GM18508 (cell line): Measurements from ENCODE around the gene TBCD.

Experiments used
- ATAC-seq: cut with Tn5 transposase; IDR thresholded peaks from one replicate; pipeline ENCODE4 v1.9.1; 2021; ENCODE audit warnings: moderate number of reproducible peaks; ENCODE audit not compliant: insufficient read depth, unreplicated experiment

Gene TBCD

GRCh38 chr17:82892899-82893565 lies 141.2 kb downstream of the TBCD start:
- ATAC-seq: no peak

DNA sequence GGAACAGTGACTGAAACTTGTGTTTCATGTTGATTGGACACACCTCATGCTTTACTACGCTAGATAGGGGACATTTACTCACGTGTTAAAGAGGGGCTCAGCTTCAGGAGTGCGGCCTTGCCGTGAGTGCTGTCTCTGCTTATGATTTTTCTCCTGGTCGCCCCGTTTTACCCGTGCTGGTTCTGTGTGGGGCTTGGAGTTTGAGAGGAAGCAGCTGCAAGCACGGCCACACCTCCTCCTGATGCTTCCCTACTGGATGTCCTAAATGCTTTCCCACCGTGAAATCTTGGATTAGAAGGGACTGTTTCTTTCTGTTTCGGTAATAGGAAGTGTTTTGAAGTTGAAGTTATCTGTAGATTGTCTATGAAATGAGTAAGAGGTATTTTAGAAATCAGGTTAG lies 141.9 kb downstream of the TBCD start:
- no peak for ATAC-seq

DNA sequence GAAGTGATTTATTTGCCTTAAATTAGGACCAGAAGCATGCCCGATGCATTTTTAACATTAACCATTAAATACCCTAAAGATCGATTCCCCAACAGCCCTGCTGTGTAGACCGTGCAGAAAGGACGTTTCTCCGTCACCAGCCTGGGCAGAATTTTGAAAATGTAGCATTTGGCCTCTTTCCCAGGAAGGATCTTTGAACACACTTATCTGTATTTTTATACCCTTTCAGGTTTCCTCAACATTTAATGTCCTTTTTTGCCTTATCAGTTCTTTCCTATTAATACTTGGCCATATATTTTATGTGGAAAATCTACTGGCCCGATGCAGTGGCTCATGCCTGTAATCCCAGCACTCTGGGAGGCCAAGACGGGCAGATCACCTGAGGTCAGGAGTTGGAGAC lies 142.5 kb downstream of the TBCD start:
- ATAC-seq: no peak

GRCh38 chr17:82895087-82895486 lies 143.2 kb downstream of the TBCD start:
- no peak for ATAC-seq

GRCh38 chr17:82896071-82897000 lies 144.5 kb downstream of the TBCD start:
- no peak for ATAC-seq

DNA sequence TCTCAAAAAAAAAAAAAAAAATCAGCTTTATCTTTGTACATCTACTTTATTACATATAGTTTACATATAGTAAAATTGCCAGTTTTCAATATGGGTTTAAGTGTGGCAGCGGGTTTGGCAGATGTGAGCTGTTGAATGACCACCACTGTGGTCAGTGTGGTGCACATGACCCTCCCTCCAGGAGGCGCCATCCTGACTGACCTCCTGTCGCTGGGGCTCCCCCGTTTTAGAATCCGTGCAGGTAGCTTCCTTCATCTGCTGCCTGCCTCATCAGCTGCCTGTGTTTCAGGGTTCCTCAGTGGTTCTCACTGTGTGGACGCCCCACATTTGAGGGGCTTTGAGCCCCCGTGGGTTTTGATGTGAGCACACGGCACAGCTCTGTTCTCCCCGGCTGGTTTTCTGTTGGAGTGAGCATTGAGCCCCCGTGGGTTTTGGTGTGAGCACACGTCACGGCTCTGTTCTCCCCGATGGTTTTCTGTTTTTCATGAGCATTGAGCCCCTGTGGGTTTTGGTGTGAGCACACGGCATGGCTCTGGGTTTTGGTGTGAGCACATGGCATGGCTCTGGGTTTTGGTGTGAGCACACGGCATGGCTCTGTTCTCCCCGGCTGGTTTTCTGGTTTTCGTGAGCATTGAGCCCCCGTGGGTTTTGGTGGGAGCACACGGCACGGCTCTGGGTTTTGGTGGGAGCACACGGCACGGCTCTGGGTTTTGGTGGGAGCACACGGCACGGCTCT lies 145.8 kb downstream of the TBCD start:
- ATAC-seq: no peak

GRCh38 chr17:82898976-82899514 lies 147.2 kb downstream of the TBCD start:
- no peak for ATAC-seq

GRCh38 chr17:82899941-82900340 lies 148.1 kb downstream of the TBCD start:
- no peak for ATAC-seq

- no peak for ATAC-seq
Measured at GRCh38 chr17:82900741-82901140, 148.9 kb downstream of the TBCD start.

DNA sequence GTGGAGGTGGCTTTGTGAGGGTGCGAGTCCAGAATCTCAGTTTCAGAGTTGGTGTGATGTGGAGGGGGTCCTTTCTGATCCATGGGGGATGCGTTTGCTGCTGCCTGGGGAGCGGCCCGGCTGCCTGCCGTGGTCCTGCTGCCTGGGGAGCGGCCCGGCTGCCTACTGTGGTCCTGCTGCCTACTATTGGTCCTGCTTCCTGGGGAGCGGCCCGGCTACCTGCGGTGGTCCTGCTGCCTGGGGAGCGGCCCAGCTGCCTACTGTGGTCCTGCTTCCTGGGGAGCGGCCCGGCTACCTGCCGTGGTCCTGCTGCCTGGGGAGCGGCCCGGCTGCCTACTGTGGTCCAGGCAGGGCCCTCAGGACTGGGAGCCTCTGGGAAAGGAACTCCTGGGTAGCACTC lies 149.5 kb downstream of the TBCD start:
- ATAC-seq: no peak

GRCh38 chr17:82901856-82902255 lies 150.0 kb downstream of the TBCD start:
- no peak for ATAC-seq

DNA sequence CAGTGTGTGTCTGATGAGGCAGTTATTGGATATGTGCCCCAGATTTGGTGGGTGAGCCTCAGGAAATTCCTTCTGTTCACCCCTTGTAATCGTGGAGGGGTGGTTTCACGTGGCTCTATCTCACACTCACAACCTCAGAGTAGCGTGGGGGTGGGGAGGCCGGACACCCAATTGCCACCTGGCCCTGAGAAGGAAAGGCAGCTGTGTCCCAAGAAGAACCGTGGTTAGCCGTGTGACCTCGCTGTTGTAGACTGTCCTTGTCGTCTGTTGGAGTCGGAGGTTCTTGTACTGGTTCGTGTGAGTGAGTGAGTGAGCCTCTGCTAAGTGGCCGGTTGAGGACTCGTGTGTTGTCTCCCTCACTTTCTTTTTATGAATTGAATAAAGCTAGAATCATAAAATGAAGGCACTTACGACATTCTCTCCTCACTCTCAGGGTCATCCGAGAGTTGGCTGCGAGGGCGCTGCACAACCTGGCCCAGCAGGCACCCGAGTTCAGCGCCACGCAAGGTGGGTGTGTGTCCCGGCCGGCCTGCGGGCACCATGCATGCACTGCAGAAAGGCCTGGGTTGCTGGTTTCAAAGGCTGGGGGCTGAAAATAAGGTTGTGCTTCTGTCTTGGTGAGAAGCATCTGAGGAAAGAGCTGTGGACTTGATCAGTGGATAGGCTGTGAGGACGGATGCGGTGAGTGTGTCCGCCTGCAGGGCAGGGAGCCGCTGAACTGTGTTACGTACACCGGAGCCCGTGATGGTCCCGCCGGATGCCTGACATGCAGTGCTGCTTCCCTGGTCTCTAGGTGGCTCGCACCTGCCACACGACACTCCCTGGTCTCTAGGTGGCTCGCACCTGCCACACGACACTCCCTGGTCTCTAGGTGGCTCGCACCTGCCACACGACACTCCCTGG lies 151.4 kb downstream of the TBCD start:
- ATAC-seq: no peak

- no peak for ATAC-seq
Measured at GRCh38 chr17:82905130-82905529, 153.3 kb downstream of the TBCD start.

DNA sequence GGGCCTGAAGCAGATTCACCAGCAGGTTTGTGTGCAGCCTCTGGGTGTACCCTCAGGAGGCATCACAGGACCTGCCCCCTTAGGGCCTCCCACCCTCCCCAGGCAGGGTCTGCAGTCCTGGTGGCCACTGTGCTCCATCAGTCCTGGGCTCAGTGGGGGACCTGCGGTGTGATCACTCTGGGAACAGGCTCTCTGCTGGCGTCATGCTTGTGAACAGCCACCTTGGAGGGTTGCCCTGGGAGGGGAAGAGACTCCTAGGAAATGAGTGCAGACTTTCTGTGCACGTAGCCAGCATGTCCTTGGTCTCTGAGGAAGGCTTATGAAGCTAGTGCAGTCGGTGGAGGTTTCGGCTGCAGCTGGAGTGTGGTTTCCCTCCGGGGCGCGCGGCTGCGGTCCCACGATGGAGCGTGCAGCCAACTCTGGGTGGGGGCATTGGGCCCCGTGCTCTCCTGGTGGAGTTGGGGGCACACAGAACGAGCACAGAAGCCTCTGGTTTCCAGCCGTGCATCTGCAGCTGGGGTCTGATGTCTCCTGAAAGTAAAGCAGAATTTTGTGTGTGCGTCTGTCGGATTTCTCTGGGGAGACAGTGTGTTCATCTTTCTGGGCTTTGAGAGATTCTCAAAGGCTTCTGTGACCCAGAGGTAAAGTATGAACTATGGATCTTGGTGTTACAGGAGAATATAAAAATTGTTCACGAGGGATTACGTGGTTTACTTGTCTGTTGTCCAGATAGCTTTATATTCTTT lies 156.1 kb downstream of the TBCD start:
- no peak for ATAC-seq

DNA sequence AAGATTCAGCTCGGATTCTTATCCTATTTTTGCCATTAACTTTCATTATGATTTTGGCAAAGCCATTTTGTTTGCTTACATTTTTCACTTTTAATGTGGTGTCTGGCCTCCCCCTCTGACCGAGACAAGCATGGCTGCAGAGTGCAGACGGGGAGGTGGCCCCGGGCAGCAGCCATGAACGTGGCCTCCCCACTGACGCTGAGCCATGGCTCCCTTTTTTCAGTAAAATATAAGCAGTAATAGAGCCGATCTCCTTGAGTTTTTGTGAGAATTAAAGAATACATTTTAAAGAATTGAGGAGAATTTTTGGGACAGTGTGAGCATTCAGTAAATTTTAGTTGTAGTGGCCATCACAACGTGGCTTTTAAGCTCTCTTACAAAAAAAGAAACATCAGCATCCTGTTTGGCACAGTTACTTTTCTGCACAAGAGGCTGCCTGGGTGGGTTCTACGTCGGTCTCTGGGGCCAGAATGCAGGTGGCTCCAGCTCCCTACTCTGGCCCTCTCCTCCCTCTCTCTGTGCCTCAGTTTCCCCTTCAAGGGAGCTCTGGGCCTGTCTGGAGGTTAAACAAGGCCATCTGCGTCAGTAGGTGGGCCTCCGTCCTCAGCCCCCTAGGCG lies 156.8 kb downstream of the TBCD start:
- ATAC-seq: no peak

DNA sequence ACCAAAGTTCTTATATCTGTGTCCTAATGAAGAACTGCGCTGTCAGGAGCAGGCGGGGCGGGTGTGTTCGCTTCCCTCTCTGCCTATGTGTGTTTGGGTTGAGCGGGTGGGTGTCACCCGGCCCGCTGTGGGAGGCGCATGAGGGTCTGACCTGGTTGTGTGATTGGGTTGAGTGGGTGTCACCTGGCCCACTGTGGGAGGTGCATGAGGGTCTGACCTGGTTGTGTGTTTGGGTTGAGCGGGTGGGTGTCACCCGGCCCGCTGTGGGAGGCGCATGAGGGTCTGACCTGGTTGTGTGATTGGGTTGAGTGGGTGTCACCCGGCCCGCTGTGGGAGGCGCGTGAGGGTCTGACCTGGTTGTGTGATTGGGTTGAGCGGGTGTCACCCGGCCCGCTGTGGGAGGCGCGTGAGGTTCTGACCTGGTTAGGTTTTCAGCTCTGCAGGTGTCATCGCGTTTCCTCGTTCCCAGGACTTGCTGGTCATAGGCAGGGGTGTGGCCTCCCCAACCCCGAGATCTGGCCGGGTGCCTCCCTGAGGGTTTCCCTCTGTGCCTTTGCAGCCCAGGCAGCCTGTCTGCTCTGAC lies 157.5 kb downstream of the TBCD start:
- ATAC-seq: no peak

GRCh38 chr17:82910041-82910481 lies 158.2 kb downstream of the TBCD start:
- ATAC-seq: no peak

DNA sequence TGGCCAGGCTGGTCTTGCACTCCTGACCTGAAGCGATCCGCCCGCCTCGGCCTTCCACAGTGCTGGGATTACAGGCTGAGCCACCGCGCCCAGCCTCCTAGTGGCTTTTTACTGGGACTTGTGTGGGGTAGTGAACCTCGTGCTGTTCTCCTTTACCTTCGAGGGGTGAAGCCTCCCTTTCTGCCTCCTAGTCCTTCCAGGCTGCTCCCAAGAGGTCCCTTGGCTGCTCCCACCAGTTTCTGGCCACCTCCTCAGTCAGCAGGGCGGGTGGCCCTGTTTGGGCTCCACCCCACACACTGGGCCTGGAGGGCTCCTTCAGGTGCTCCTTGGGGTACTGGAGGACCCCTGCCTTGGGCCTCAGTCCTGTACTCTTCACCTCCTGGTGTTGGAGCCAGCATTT lies 158.9 kb downstream of the TBCD start:
- ATAC-seq: no peak
